Right lobe of liver (tissue), 6 donors: ENCODE results near the gene SLC35A5. TPM values are rescaled to one million over a fixed set of nuclear protein-coding genes. Genes with fewer than 3 reads are reported as not detected.

Experiments used
- ATAC-seq, 4 donors: fragments of 200-7000 bp; cut with Tn5 transposase; one replicate each; pipeline ENCODE4 v1.9.1; 2020; ENCODE audit warnings: mild to moderate bottlenecking in 4 of 4, moderate library complexity in 4 of 4
- DNase-seq, 3 donors: peaks; one replicate each; pipeline ENCODE4 v3.0.0-alpha.2; 2020
- H3K27ac ChIP-seq, 3 donors: fragments of 200-600 bp; one replicate each; pipeline ENCODE4 v1.8.0; 2022
- H3K27me3 ChIP-seq, 2 donors: fragments of 200-600 bp; one replicate each; pipeline ENCODE4 v1.8.0; 2022
- H3K36me3 ChIP-seq, 4 donors: fragments of 200-600 bp; sonication (generic) in 1 of 4; one replicate each; pipeline versions ENCODE4 v1.5.1 to v1.8.0; 2017 to 2022; ENCODE audit warnings: control low read depth in 1 of 4
- H3K4me1 ChIP-seq, 4 donors: fragments of 200-600 bp; sonication (generic) in 1 of 4; one replicate each; pipeline versions ENCODE4 v1.5.1 to v1.8.0; 2017 to 2022; ENCODE audit warnings: control low read depth in 1 of 4
- H3K4me3 ChIP-seq, 3 donors: fragments of 200-600 bp; one replicate each; pipeline ENCODE4 v1.8.0; 2022
- H3K9me3 ChIP-seq, 4 donors: fragments of 200-600 bp; sonication (generic) in 1 of 4; one replicate each; pipeline versions ENCODE4 v1.5.1 to v1.8.0; 2017 to 2022; ENCODE audit warnings: control low read depth in 1 of 4
- CTCF ChIP-seq, 4 donors: fragments of 200-600 bp in 3 of 4; fragments of 450-650 bp in 1 of 4; IDR thresholded peaks; one replicate each; pipeline versions ENCODE4 v1.5.1 to v1.8.0; 2016 to 2022; ENCODE audit warnings: antibody characterized with exemption in 4 of 4, mild to moderate bottlenecking in 2 of 4
- POLR2A ChIP-seq: fragments of 450-650 bp; IDR thresholded peaks from one replicate; pipeline ENCODE4 v1.6.1; 2017; ENCODE audit warnings: antibody characterized with exemption, mild to moderate bottlenecking
- WGBS: methylation state at CpG from one replicate; pipeline ENCODE4 v1.1.6; 2018; ENCODE audit warnings: low coverage, low lambda C conversion rate; ENCODE audit not compliant: insufficient coverage; ENCODE audit errors: missing lambda C conversion rate; 5-methylcytosine and 5-hydroxymethylcytosine counted together
- intact Hi-C, 2 donors: fragments of 100-400 bp; cut with DNase I; formaldehyde crosslinking; loops; one replicate each; pipeline versions ENCODE4 v1.11.2 to v1.14.1; 2022
- total RNA-seq, 6 experiments: library from RNA; depleted of rRNA in 2 of 6; stranded (reverse); fragments of >200 nt in 2 of 6; fragmentation: NEBNext Ultra II Directional in 3 of 6; extraction: Animal tissue kit (Norgen Biotek cat#: 25700) in 3 of 6; gene quantifications; one replicate each; pipeline versions ENCODE4 v1.1.0 to v1.2.4, GENCODE V29; 2016 to 2023
- donor health status: DM: no; HTN: yes; CAD: no.
- donor health status: DM: no; HTN: no; CAD: no.
- donor health status: DM: no; HTN: no; CAD: no.
- donor health status: DM: no; HTN: yes; CAD: no.
- donor health status: DM: no; HTN: yes; CAD: no.

The SLC35A5 gene
- total RNA-seq, 6 experiments from 2014 or later: 12.2 to 24.0 (median 17.7) TPM

GRCh38 chr3:112631257-112631656 is 69.4 kb downstream of the SLC35A5 start:
- 68% methylated on average over 3 of the region's 3 CpGs for WGBS
- no peaks in the 10 kb centered on the region for H3K4me1 ChIP-seq
- H3K4me3 ChIP-seq: no peak overlapping the region
- no peak overlapping the region for H3K27ac ChIP-seq
- intact Hi-C loops: no loop called here
- ATAC-seq (no peak), DNase-seq (no peak)
- TF ChIP-seq CTCF (IDR thresholded peaks at IDR 0.05): no peak
- no peak for TF ChIP-seq POLR2A
- no peaks in the 10 kb centered on the region for H3K9me3 ChIP-seq
- H3K27me3 ChIP-seq: no peaks in the 10 kb centered on the region
- no peaks in the 10 kb centered on the region for H3K36me3 ChIP-seq

GRCh38 chr3:112632596-112632995 is 70.8 kb downstream of the SLC35A5 start:
- Histone ChIP-seq H3K36me3 (no peaks in the 10 kb centered on the region), H3K4me1 (no peaks in the 10 kb centered on the region), H3K27ac (no peak overlapping the region), H3K27me3 (no peaks in the 10 kb centered on the region), H3K4me3 (no peak overlapping the region), H3K9me3 (no peaks in the 10 kb centered on the region)
- intact Hi-C loops: no loop called here
- no peak for ATAC-seq
- TF ChIP-seq CTCF (IDR thresholded peaks at IDR 0.05): no peak
- no peak for TF ChIP-seq POLR2A
- WGBS: 48% methylated on average over 4 of the region's 4 CpGs
- no peak for DNase-seq

- Histone ChIP-seq H3K27ac (no peak overlapping the region), H3K36me3 (no peaks in the 10 kb centered on the region), H3K4me1 (no peaks in the 10 kb centered on the region), H3K9me3 (no peaks in the 10 kb centered on the region), H3K4me3 (no peak overlapping the region), H3K27me3 (no peaks in the 10 kb centered on the region)
- no peak for DNase-seq
- WGBS: 47% methylated on average over 3 of the region's 3 CpGs
- intact Hi-C loops: no loop called here
- no peak for TF ChIP-seq POLR2A
- no peak for TF ChIP-seq CTCF (IDR thresholded peaks at IDR 0.05)
- ATAC-seq: no peak
These were observed 71.3 kb downstream of the SLC35A5 start for GRCh38 chr3:112633191-112633590.

GRCh38 chr3:112633757-112634156 is 71.9 kb downstream of the SLC35A5 start:
- intact Hi-C loops: no loop called here
- no peaks in the 10 kb centered on the region for H3K9me3 ChIP-seq
- H3K4me1 ChIP-seq: no peaks in the 10 kb centered on the region
- no peak overlapping the region for H3K4me3 ChIP-seq
- no peak for ATAC-seq
- no peak for DNase-seq
- H3K27ac ChIP-seq: no peak overlapping the region
- TF ChIP-seq POLR2A (no peak), CTCF (IDR thresholded peaks at IDR 0.05) (no peak)
- WGBS: 48% methylated on average over 1 of the region's 1 CpG
- H3K27me3 ChIP-seq: no peaks in the 10 kb centered on the region
- no peaks in the 10 kb centered on the region for H3K36me3 ChIP-seq
